Measurements from ENCODE around the gene TRPC3. TPM values are rescaled to one million over a fixed set of nuclear protein-coding genes. Genes with fewer than 3 reads are reported as not detected.

The TRPC3 gene
- total and polyA plus RNA-seq, 4 donors: 0.06 to 0.33 (median 0.09) TPM

DNA sequence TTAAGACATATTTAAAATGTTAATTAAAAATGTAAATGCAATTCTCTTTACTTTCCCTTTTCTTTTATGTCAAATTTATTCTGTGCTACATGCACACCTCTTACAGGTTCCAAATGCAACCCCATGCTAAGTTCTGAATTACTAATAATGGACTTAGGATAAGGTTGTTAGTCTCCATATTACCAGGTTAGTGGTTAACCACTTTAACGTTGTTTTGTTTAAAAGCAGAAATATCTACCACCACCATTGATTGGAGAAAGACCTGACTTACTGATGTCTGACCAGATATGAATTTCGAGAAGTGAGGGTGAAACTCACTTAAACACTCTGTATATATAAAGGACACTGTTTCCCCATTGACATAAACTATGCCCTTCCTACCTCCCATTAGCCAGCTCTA, 6.9 kb upstream of the TRPC3 start:
- no peaks in the 10 kb centered on the region for H3K36me3 ChIP-seq (ENCODE audit: control insufficient read depth in 4 of 4, insufficient read depth in 3 of 4, low read depth in 1 of 4, low read length in 3 of 4)
- H3K27ac ChIP-seq (ENCODE audit: low read depth in 1 of 2, low read length in 2 of 2): no peak overlapping the region
- DNase-seq (ENCODE audit: low spot score): no peak
- H3K27me3 ChIP-seq (ENCODE audit: control insufficient read depth in 4 of 4, insufficient read depth in 4 of 4, low read length in 3 of 4): peaks cover 0 to 4% (median 1%) of the 10 kb centered on the region in 4 donors
- no peak overlapping the region for H3K9ac ChIP-seq (ENCODE audit: low read depth in 1 of 2, low read length in 2 of 2)
- no peaks in the 10 kb centered on the region for H3K4me1 ChIP-seq (ENCODE audit: control insufficient read depth in 4 of 4, insufficient read depth in 4 of 4, low read length in 3 of 4)
- TF ChIP-seq, protein P1, sequence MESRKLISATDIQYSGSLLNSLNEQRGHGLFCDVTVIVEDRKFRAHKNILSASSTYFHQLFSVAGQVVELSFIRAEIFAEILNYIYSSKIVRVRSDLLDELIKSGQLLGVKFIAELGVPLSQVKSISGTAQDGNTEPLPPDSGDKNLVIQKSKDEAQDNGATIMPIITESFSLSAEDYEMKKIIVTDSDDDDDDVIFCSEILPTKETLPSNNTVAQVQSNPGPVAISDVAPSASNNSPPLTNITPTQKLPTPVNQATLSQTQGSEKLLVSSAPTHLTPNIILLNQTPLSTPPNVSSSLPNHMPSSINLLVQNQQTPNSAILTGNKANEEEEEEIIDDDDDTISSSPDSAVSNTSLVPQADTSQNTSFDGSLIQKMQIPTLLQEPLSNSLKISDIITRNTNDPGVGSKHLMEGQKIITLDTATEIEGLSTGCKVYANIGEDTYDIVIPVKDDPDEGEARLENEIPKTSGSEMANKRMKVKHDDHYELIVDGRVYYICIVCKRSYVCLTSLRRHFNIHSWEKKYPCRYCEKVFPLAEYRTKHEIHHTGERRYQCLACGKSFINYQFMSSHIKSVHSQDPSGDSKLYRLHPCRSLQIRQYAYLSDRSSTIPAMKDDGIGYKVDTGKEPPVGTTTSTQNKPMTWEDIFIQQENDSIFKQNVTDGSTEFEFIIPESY (IDR thresholded peaks at IDR 0.05): no peak
- TF ChIP-seq, protein P2, sequence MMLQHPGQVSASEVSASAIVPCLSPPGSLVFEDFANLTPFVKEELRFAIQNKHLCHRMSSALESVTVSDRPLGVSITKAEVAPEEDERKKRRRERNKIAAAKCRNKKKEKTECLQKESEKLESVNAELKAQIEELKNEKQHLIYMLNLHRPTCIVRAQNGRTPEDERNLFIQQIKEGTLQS (IDR thresholded peaks at IDR 0.05): no peak
- TF ChIP-seq HNF4A (conservative IDR thresholded peaks at IDR 0.05): no peak
- TF ChIP-seq, protein P3, sequence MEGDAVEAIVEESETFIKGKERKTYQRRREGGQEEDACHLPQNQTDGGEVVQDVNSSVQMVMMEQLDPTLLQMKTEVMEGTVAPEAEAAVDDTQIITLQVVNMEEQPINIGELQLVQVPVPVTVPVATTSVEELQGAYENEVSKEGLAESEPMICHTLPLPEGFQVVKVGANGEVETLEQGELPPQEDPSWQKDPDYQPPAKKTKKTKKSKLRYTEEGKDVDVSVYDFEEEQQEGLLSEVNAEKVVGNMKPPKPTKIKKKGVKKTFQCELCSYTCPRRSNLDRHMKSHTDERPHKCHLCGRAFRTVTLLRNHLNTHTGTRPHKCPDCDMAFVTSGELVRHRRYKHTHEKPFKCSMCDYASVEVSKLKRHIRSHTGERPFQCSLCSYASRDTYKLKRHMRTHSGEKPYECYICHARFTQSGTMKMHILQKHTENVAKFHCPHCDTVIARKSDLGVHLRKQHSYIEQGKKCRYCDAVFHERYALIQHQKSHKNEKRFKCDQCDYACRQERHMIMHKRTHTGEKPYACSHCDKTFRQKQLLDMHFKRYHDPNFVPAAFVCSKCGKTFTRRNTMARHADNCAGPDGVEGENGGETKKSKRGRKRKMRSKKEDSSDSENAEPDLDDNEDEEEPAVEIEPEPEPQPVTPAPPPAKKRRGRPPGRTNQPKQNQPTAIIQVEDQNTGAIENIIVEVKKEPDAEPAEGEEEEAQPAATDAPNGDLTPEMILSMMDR (IDR thresholded peaks at IDR 0.05; ENCODE audit: low read depth, low read length, missing input control): no peak
- no peak for TF ChIP-seq EGR1 (IDR thresholded peaks at IDR 0.05; ENCODE audit: low read depth in 2 of 2)
- TF ChIP-seq FOXA1 (IDR thresholded peaks at IDR 0.05): no peak
- TF ChIP-seq FOXA2 (IDR thresholded peaks at IDR 0.05): no peak
- TF ChIP-seq HNF4G (IDR thresholded peaks at IDR 0.05): no peak
- no peak for TF ChIP-seq SP1 (IDR thresholded peaks at IDR 0.05)
- TF ChIP-seq RAD21 (IDR thresholded peaks at IDR 0.05): no peak
- TF ChIP-seq RXRA (IDR thresholded peaks at IDR 0.05): no peak
- no peak for TF ChIP-seq YY1 (IDR thresholded peaks at IDR 0.05)
- TF ChIP-seq, protein P4, sequence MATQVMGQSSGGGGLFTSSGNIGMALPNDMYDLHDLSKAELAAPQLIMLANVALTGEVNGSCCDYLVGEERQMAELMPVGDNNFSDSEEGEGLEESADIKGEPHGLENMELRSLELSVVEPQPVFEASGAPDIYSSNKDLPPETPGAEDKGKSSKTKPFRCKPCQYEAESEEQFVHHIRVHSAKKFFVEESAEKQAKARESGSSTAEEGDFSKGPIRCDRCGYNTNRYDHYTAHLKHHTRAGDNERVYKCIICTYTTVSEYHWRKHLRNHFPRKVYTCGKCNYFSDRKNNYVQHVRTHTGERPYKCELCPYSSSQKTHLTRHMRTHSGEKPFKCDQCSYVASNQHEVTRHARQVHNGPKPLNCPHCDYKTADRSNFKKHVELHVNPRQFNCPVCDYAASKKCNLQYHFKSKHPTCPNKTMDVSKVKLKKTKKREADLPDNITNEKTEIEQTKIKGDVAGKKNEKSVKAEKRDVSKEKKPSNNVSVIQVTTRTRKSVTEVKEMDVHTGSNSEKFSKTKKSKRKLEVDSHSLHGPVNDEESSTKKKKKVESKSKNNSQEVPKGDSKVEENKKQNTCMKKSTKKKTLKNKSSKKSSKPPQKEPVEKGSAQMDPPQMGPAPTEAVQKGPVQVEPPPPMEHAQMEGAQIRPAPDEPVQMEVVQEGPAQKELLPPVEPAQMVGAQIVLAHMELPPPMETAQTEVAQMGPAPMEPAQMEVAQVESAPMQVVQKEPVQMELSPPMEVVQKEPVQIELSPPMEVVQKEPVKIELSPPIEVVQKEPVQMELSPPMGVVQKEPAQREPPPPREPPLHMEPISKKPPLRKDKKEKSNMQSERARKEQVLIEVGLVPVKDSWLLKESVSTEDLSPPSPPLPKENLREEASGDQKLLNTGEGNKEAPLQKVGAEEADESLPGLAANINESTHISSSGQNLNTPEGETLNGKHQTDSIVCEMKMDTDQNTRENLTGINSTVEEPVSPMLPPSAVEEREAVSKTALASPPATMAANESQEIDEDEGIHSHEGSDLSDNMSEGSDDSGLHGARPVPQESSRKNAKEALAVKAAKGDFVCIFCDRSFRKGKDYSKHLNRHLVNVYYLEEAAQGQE (IDR thresholded peaks at IDR 0.05): no peak
- no peaks in the 10 kb centered on the region for H3K9me3 ChIP-seq (ENCODE audit: control insufficient read depth in 4 of 4, low read length in 3 of 4)
- no peak overlapping the region for H3K4me3 ChIP-seq (ENCODE audit: low read depth in 1 of 3, low read length in 3 of 3)
- 74% methylated on average over 2 of the region's 2 CpGs for WGBS

DNA sequence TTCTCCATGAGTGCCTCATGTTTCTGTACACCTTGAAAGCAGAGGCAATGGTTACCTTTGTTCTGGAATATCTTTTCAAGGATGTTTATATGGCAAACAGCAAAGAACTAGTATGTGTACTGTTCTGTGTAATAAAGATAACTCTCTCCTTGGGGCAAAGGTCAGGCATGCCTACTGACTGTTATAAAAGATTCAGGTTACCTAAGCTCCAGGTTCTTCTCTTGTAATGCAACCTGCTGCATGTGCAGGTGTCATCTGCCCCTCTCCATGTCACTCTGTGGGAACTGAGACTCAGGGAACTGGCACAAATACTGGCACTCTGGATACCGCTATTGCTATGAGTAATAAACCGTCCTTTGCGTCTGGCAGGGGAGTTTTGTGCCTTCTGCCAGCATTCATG, 5.4 kb upstream of the TRPC3 start:
- Histone ChIP-seq H3K4me1 (ENCODE audit: control insufficient read depth in 4 of 4, insufficient read depth in 4 of 4, low read length in 3 of 4) (no peaks in the 10 kb centered on the region), H3K36me3 (ENCODE audit: control insufficient read depth in 4 of 4, insufficient read depth in 3 of 4, low read depth in 1 of 4, low read length in 3 of 4) (no peaks in the 10 kb centered on the region), H3K4me3 (ENCODE audit: low read depth in 1 of 3, low read length in 3 of 3) (no peak overlapping the region), H3K9ac (ENCODE audit: low read depth in 1 of 2, low read length in 2 of 2) (no peak overlapping the region), H3K27me3 (ENCODE audit: control insufficient read depth in 4 of 4, insufficient read depth in 4 of 4, low read length in 3 of 4) (peaks cover 0 to 13% (median 3%) of the 10 kb centered on the region in 4 donors), H3K27ac (ENCODE audit: low read depth in 1 of 2, low read length in 2 of 2) (no peak overlapping the region), H3K9me3 (ENCODE audit: control insufficient read depth in 4 of 4, low read length in 3 of 4) (no peaks in the 10 kb centered on the region)
- TF ChIP-seq, protein P2 (IDR thresholded peaks at IDR 0.05): no peak
- TF ChIP-seq EGR1 (IDR thresholded peaks at IDR 0.05; ENCODE audit: low read depth in 2 of 2): no peak
- no peak for TF ChIP-seq HNF4A (conservative IDR thresholded peaks at IDR 0.05)
- no peak for TF ChIP-seq NR2F2 (IDR thresholded peaks at IDR 0.05)
- 85% methylated on average over 3 of the region's 3 CpGs for WGBS
- DNase-seq (ENCODE audit: low spot score): no peak

All from liver (tissue), 9 donors.